Gastrocnemius medialis (tissue), 4 donors: ENCODE results near the gene HEXIM2. TPM values are rescaled to one million over a fixed set of nuclear protein-coding genes. Genes with fewer than 3 reads are reported as not detected.

Source experiments
- ATAC-seq, 2 donors: fragments of 150-250 bp; one replicate each; pipeline ENCODE4 v1.9.1; 2016
- DNase-seq, 2 donors: peaks; one replicate each; pipeline ENCODE4 v3.0.0-alpha.2; 2019
- H3K27ac ChIP-seq, 4 donors: fragments of 200-600 bp; sonication (generic); 1 replicate in 1 of 4; 2 replicates in 3 of 4; pipeline ENCODE4 v1.5.1; 2016 to 2018; ENCODE audit warnings: mild to moderate bottlenecking in 2 of 4, moderate library complexity in 1 of 4
- H3K27me3 ChIP-seq, 3 donors: fragments of 200-600 bp; sonication (generic) in 2 of 3; 1 replicate in 1 of 3; 2 replicates in 2 of 3; pipeline versions ENCODE4 v1.5.1 to v1.6.0; 2016 to 2019; ENCODE audit warnings: mild to moderate bottlenecking in 1 of 3, moderate library complexity in 1 of 3
- H3K36me3 ChIP-seq, 2 donors: fragments of 200-600 bp; sonication (generic) in 1 of 2; one replicate each; pipeline ENCODE4 v1.5.1; 2017 to 2018
- H3K4me1 ChIP-seq, 2 donors: fragments of 200-600 bp; sonication (generic) in 1 of 2; one replicate each; pipeline ENCODE4 v1.5.1; 2016 to 2017; ENCODE audit warnings: mild to moderate bottlenecking in 2 of 2
- H3K4me3 ChIP-seq, 4 donors: fragments of 200-600 bp; sonication (generic) in 3 of 4; 1 replicate in 1 of 4; 2 replicates in 3 of 4; pipeline ENCODE4 v1.5.1; 2016 to 2019; ENCODE audit warnings: mild to moderate bottlenecking in 2 of 4
- H3K9me3 ChIP-seq, 3 donors: fragments of 200-600 bp; sonication (generic) in 2 of 3; 1 replicate in 1 of 3; 2 replicates in 2 of 3; pipeline ENCODE4 v1.5.1; 2016 to 2019
- CTCF ChIP-seq, 5 experiments: fragments of 450-650 bp in 3 of 5; fragments of 200-600 bp in 2 of 5; sonication (generic) in 2 of 5; IDR thresholded peaks in 4 of 5; conservative IDR thresholded peaks in 1 of 5; 1 replicate in 4 of 5; 2 replicates in 1 of 5; pipeline ENCODE4 v1.5.1; 2016 to 2019; ENCODE audit warnings: antibody characterized with exemption in 5 of 5, mild to moderate bottlenecking in 3 of 5, moderate library complexity in 3 of 5
- POLR2A ChIP-seq, 2 donors: fragments of 450-650 bp; IDR thresholded peaks; one replicate each; pipeline ENCODE4 v1.6.1; 2017; ENCODE audit warnings: antibody characterized with exemption in 2 of 2, mild to moderate bottlenecking in 2 of 2, moderate library complexity in 2 of 2
- in situ Hi-C, 4 donors: fragments of 200-750 bp; cut with MboI; loops; one replicate each; pipeline versions ENCODE4 v1.15.0 to v1.8.0; 2017; ENCODE audit warnings: low sequenced_read_pairs in 4 of 4
- intact Hi-C: fragments of 100-400 bp; cut with DNase I; formaldehyde crosslinking; loops from one replicate; pipeline ENCODE4 v1.15.1; 2023; ENCODE audit warnings: low total_unique reads
- total RNA-seq, 4 donors: library from RNA; depleted of rRNA; stranded (reverse); fragments of >200 nt; gene quantifications; one replicate each; pipeline versions ENCODE4 v1.1.0 to v1.2.3, GENCODE V29; 2016

The HEXIM2 gene
- total RNA-seq, 4 donors from 2014 or later, result 31.4 to 70.8 (median 64.9) TPM

GRCh38 chr17:45147581-45148182 lies 14.0 kb upstream of the HEXIM2 start:
- H3K27me3 ChIP-seq, result no peaks in the 10 kb centered on the region
- peaks cover 36 to 46% of the 10 kb centered on the region in 2 donors for H3K4me1 ChIP-seq
- ATAC-seq, result peak; percentile 28 to 31
- in situ Hi-C loops, result loop anchor here in 1 of 4 donors (25.0 kb wide), 1 partner anchor 235 kb away; the partner anchor contains the start of gene GFAP
- H3K36me3 ChIP-seq, result no peaks in the 10 kb centered on the region
- peak; percentile 72 to 84 for DNase-seq
- peak overlapping the region; percentile 57 to 88 (median 82) for H3K4me3 ChIP-seq
- TF ChIP-seq CTCF (IDR thresholded peaks at IDR 0.05 in 4 of 5, conservative IDR thresholded peaks at IDR 0.05 in 1 of 5), result peak in 2 of 5 experiments; percentile 25 to 52
- TF ChIP-seq POLR2A (IDR thresholded peaks at IDR 0.05), result no peak
- peak overlapping the region; percentile 90 to 98 (median 98) for H3K27ac ChIP-seq
- intact Hi-C loops, result loop anchor here (1.0 to 5.0 kb wide), 5 partner anchors 13 to 1045 kb away; partner anchors contain the start of genes ACBD4, HEXIM2, KANSL1 and MAP3K14
- no peaks in the 10 kb centered on the region for H3K9me3 ChIP-seq

GRCh38 chr17:45148183-45149036 lies 13.3 kb upstream of the HEXIM2 start, which contains the start of gene HEXIM1:
TSS of gene HEXIM1 (plus strand) at chr17:45148475. CDS start at chr17:45149191, 716 bp downstream.
- peaks cover 36 to 50% of the 10 kb centered on the region in 2 donors for H3K4me1 ChIP-seq
- peak within 1 kb of the TSS; percentile 80 to 88 (median 84) for H3K4me3 ChIP-seq
- intact Hi-C loops, result loop anchor here (1.0 to 5.0 kb wide), 6 partner anchors 13 to 1044 kb away; partner anchors contain the start of genes ACBD4, HEXIM2, KANSL1 and MAP3K14
- peak; percentile 99 to 100 for DNase-seq
- in situ Hi-C loops, result loop anchor here in 1 of 4 donors (25.0 kb wide), 1 partner anchor 236 kb away; the partner anchor contains the start of gene GFAP
- H3K9me3 ChIP-seq, result no peaks in the 10 kb centered on the region
- ATAC-seq, result peak; percentile 70
- TF ChIP-seq POLR2A (IDR thresholded peaks at IDR 0.05) (peak; percentile 99 to 100), CTCF (IDR thresholded peaks at IDR 0.05 in 4 of 5, conservative IDR thresholded peaks at IDR 0.05 in 1 of 5) (peak in 1 of 5 experiments; percentile 5)
- no peaks in the 10 kb centered on the region for H3K27me3 ChIP-seq
- H3K36me3 ChIP-seq, result no peaks in the 10 kb centered on the region
- H3K27ac ChIP-seq, result peak within 1 kb of the TSS; percentile 90 to 98 (median 98)

GRCh38 chr17:45149037-45149668 lies 12.5 kb upstream of the HEXIM2 start:
- TF ChIP-seq POLR2A (IDR thresholded peaks at IDR 0.05), result peak; percentile 26 to 50
- peak; percentile 61 to 94 (median 87) for TF ChIP-seq CTCF (IDR thresholded peaks at IDR 0.05 in 4 of 5, conservative IDR thresholded peaks at IDR 0.05 in 1 of 5)
- no peaks in the 10 kb centered on the region for H3K27me3 ChIP-seq
- ATAC-seq (peak; percentile 43 to 47), DNase-seq (peak; percentile 81 to 90)
- H3K4me3 ChIP-seq, result peak overlapping the region; percentile 77 to 85 (median 80)
- H3K27ac ChIP-seq, result peak overlapping the region; percentile 90 to 98 (median 96)
- H3K36me3 ChIP-seq, result no peaks in the 10 kb centered on the region
- no peaks in the 10 kb centered on the region for H3K9me3 ChIP-seq
- intact Hi-C loops, result loop anchor here (1.0 to 5.0 kb wide), 3 partner anchors 14 to 1043 kb away; partner anchors contain the start of genes ACBD4 and KANSL1
- peaks cover 31 to 48% of the 10 kb centered on the region in 2 donors for H3K4me1 ChIP-seq
- in situ Hi-C loops, result loop anchor here in 1 of 4 donors (25.0 kb wide), 1 partner anchor 237 kb away; the partner anchor contains the start of gene GFAP
